ENCODE results near the gene PYDC2. TPM values are rescaled to one million over a fixed set of nuclear protein-coding genes. Genes with fewer than 3 reads are reported as not detected.
"Not testable (repeated sequence)": the region's sequence is repeated elsewhere in the genome, so short reads cannot be mapped to it uniquely, and the experiment has no call there.

PYDC2 gene
- total RNA-seq, 2 donors from 2014 or later = not detected

- not testable (repeated sequence) for H3K36me3 Mint-ChIP-seq (ENCODE audit: low read depth)
Observed at GRCh38 chr3:191483994-191484393, 23.0 kb downstream of the PYDC2 start.

GRCh38 chr3:191484461-191484860, 23.5 kb downstream of the PYDC2 start:
- no peak overlapping the region for H3K4me3 Mint-ChIP-seq
- H3K9me3 ChIP-seq (ENCODE audit: control insufficient read depth, low read length, poor library complexity, severe bottlenecking) = no peaks in the 10 kb centered on the region
- DNase-seq = no peak
- no peaks in the 10 kb centered on the region for H3K4me1 Mint-ChIP-seq
- ATAC-seq = no peak
- no peaks in the 10 kb centered on the region for H3K36me3 Mint-ChIP-seq (ENCODE audit: low read depth)
- no peak overlapping the region for H3K27ac Mint-ChIP-seq
- H3K27me3 Mint-ChIP-seq = no peaks in the 10 kb centered on the region

More at GRCh38 chr3:191483994-191484393, 23.0 kb downstream of the PYDC2 start:
- H3K9me3 ChIP-seq (ENCODE audit: control insufficient read depth, low read length, poor library complexity, severe bottlenecking); H3K27me3 Mint-ChIP-seq; H3K27ac Mint-ChIP-seq; ATAC-seq; H3K4me3 Mint-ChIP-seq; DNase-seq; H3K4me1 Mint-ChIP-seq: not testable (repeated sequence)

GRCh38 chr3:191492601-191493000, 31.6 kb downstream of the PYDC2 start:
- H3K27me3 Mint-ChIP-seq = no peaks in the 10 kb centered on the region
- no peaks in the 10 kb centered on the region for H3K4me1 Mint-ChIP-seq
- no peak overlapping the region for H3K4me3 Mint-ChIP-seq
- ATAC-seq = no peak
- no peaks in the 10 kb centered on the region for H3K36me3 Mint-ChIP-seq (ENCODE audit: low read depth)
- no peak for DNase-seq
- no peak overlapping the region for H3K27ac Mint-ChIP-seq
- H3K9me3 ChIP-seq (ENCODE audit: control insufficient read depth, low read length, poor library complexity, severe bottlenecking) = no peaks in the 10 kb centered on the region

GRCh38 chr3:191493336-191493735, 32.4 kb downstream of the PYDC2 start:
- no peak overlapping the region for H3K27ac Mint-ChIP-seq
- H3K4me1 Mint-ChIP-seq = no peaks in the 10 kb centered on the region
- no peaks in the 10 kb centered on the region for H3K9me3 ChIP-seq (ENCODE audit: control insufficient read depth, low read length, poor library complexity, severe bottlenecking)
- no peaks in the 10 kb centered on the region for H3K36me3 Mint-ChIP-seq (ENCODE audit: low read depth)
- DNase-seq = no peak
- ATAC-seq = no peak
- no peak overlapping the region for H3K4me3 Mint-ChIP-seq
- H3K27me3 Mint-ChIP-seq = no peaks in the 10 kb centered on the region

- Mint-ChIP-seq H3K36me3 (ENCODE audit: low read depth) (no peaks in the 10 kb centered on the region), H3K27ac (no peak overlapping the region), H3K27me3 (no peaks in the 10 kb centered on the region), H3K4me1 (no peaks in the 10 kb centered on the region), H3K4me3 (no peak overlapping the region)
- no peaks in the 10 kb centered on the region for H3K9me3 ChIP-seq (ENCODE audit: control insufficient read depth, low read length, poor library complexity, severe bottlenecking)
- DNase-seq (no peak), ATAC-seq (no peak)
Observed at GRCh38 chr3:191499307-191500080, 38.5 kb downstream of the PYDC2 start.

- no peak overlapping the region for H3K4me3 Mint-ChIP-seq
Observed at GRCh38 chr3:191500892-191501291, 39.9 kb downstream of the PYDC2 start.

GRCh38 chr3:191502583-191502982, 41.6 kb downstream of the PYDC2 start:
- Mint-ChIP-seq H3K27ac (no peak overlapping the region), H3K27me3 (no peaks in the 10 kb centered on the region), H3K36me3 (ENCODE audit: low read depth) (no peaks in the 10 kb centered on the region), H3K4me1 (no peaks in the 10 kb centered on the region), H3K4me3 (no peak overlapping the region)
- no peaks in the 10 kb centered on the region for H3K9me3 ChIP-seq (ENCODE audit: control insufficient read depth, low read length, poor library complexity, severe bottlenecking)
- ATAC-seq (no peak), DNase-seq (no peak)

More at GRCh38 chr3:191500892-191501291, 39.9 kb downstream of the PYDC2 start:
- H3K9me3 ChIP-seq (ENCODE audit: control insufficient read depth, low read length, poor library complexity, severe bottlenecking) = no peaks in the 10 kb centered on the region
- Mint-ChIP-seq H3K36me3 (ENCODE audit: low read depth) (no peaks in the 10 kb centered on the region), H3K27ac (no peak overlapping the region), H3K27me3 (no peaks in the 10 kb centered on the region), H3K4me1 (no peaks in the 10 kb centered on the region)
- no peak for ATAC-seq
- DNase-seq = no peak

- DNase-seq = no peak
- Mint-ChIP-seq H3K27me3 (no peaks in the 10 kb centered on the region), H3K27ac (no peak overlapping the region), H3K36me3 (ENCODE audit: low read depth) (no peaks in the 10 kb centered on the region), H3K4me3 (no peak overlapping the region), H3K4me1 (no peaks in the 10 kb centered on the region)
- ATAC-seq = no peak
- no peaks in the 10 kb centered on the region for H3K9me3 ChIP-seq (ENCODE audit: control insufficient read depth, low read length, poor library complexity, severe bottlenecking)
Observed at GRCh38 chr3:191509078-191509477, 48.1 kb downstream of the PYDC2 start.

Other genes starting within 250 kb of the PYDC2 start
- 10 to 100 TPM; 11.8 to 12.7 TPM for gene CCDC50, start 131.8 kb upstream of the PYDC2 start, total RNA-seq
- gene UTS2B, start 130.6 kb upstream of the PYDC2 start, total RNA-seq = not detected

Measured in T-helper 17 cell (primary cell).